ENCODE results near the gene SYT17.

Gene SYT17

DNA sequence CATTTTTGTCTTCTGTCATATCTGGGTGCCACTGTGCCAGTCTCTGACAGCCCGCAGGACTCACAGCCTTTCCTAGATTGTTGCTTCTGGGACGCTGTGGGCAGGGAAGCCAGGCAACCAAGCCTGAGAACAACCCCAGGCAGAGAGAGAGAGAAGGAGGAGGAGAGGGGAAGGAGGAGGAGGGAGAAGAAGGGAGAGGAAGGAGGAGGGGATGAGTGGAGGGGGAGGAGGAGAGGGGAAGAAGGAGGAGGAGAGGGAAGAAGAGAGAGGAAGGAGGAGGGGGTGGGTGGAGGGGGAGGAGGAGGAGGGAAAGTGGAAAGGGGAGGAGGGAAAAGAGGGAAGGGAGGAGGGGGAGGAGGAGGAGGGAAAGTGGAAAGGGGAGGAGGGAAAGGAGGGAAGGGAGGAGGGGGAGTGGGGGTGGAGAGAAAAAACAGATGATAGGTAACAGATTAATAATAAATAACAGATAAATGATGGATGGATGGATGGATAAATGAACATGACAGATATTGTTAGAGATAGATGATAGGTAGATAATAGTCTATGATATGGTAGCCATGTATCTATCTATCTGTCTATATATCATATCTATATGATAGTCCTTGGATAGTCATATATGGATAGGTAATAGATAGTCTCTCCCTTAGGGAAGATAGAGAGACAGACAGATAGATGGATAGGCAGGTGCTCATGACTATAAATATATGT, 146.8 kb downstream of the SYT17 start:
- no peaks in the 10 kb centered on the region for H3K36me3 ChIP-seq (ENCODE audit: insufficient read depth, low read depth, low read length)
- H3K4me3 ChIP-seq (ENCODE audit: low read length) = no peak overlapping the region
- H3K27ac ChIP-seq (ENCODE audit: low read length) = no peak overlapping the region
- no peaks in the 10 kb centered on the region for H3K27me3 ChIP-seq (ENCODE audit: insufficient read depth, low read length)
- no peak overlapping the region; the same call in 1 of the 2 replicates for H3K9ac ChIP-seq (ENCODE audit: low read depth, low read length)
- H3K9me3 ChIP-seq (ENCODE audit: insufficient read depth, low read depth, low read length) = peaks cover 9% of the 10 kb centered on the region; the same call in 1 of the 2 replicates
- H3K4me1 ChIP-seq (ENCODE audit: insufficient read depth, low read length) = peaks cover 17% of the 10 kb centered on the region; the same call in 1 of the 2 replicates

- H3K9ac ChIP-seq (ENCODE audit: low read depth, low read length) = no peak overlapping the region; the same call in 1 of the 2 replicates
- peak overlapping the region; percentile 4 for H3K27ac ChIP-seq (ENCODE audit: low read length)
- peaks cover 17% of the 10 kb centered on the region; the same call in 1 of the 2 replicates for H3K4me1 ChIP-seq (ENCODE audit: insufficient read depth, low read length)
- H3K9me3 ChIP-seq (ENCODE audit: insufficient read depth, low read depth, low read length) = peaks cover 9% of the 10 kb centered on the region; the same call in 1 of the 2 replicates
- no peak overlapping the region for H3K4me3 ChIP-seq (ENCODE audit: low read length)
- H3K27me3 ChIP-seq (ENCODE audit: insufficient read depth, low read length) = no peaks in the 10 kb centered on the region
- H3K36me3 ChIP-seq (ENCODE audit: insufficient read depth, low read depth, low read length) = no peaks in the 10 kb centered on the region
These were observed 147.9 kb downstream of the SYT17 start for GRCh38 chr16:19315889-19316433.

- peak overlapping the region; percentile 28; the same call in 1 of the 2 replicates for H3K9ac ChIP-seq (ENCODE audit: low read depth, low read length)
- peaks cover 17% of the 10 kb centered on the region; the same call in 1 of the 2 replicates for H3K4me1 ChIP-seq (ENCODE audit: insufficient read depth, low read length)
- peaks cover 9% of the 10 kb centered on the region; the same call in 1 of the 2 replicates for H3K9me3 ChIP-seq (ENCODE audit: insufficient read depth, low read depth, low read length)
- no peak overlapping the region for H3K27ac ChIP-seq (ENCODE audit: low read length)
- no peaks in the 10 kb centered on the region for H3K36me3 ChIP-seq (ENCODE audit: insufficient read depth, low read depth, low read length)
- H3K4me3 ChIP-seq (ENCODE audit: low read length) = peak overlapping the region; percentile 50; the same call in 1 of the 2 replicates
- H3K27me3 ChIP-seq (ENCODE audit: insufficient read depth, low read length) = no peaks in the 10 kb centered on the region
These were observed 148.8 kb downstream of the SYT17 start for GRCh38 chr16:19316846-19317245.
